Testis (tissue), 3 donors: ENCODE data around the gene CAD. TPM values are rescaled to one million over a fixed set of nuclear protein-coding genes. Genes with fewer than 3 reads are reported as not detected.
"Not testable (repeated sequence)": the region's sequence is repeated elsewhere in the genome, so short reads cannot be mapped to it uniquely, and the experiment has no call there.

Source experiments
- DNase-seq: peaks from one replicate; pipeline ENCODE4 v3.0.0-alpha.2; 2019
- H3K27ac ChIP-seq, 2 donors: fragments of 200-600 bp; sonication (generic); one replicate each; pipeline ENCODE4 v1.5.1; 2019
- H3K27me3 ChIP-seq: fragments of 200-600 bp; sonication (generic); one replicate; pipeline ENCODE4 v1.5.1; 2019
- H3K36me3 ChIP-seq: fragments of 200-600 bp; sonication (generic); one replicate; pipeline ENCODE4 v1.5.1; 2017; ENCODE audit warnings: low read depth; ENCODE audit errors: missing control alignments
- H3K4me1 ChIP-seq: fragments of 200-600 bp; sonication (generic); one replicate; pipeline ENCODE4 v1.5.1; 2019
- H3K4me3 ChIP-seq, 2 donors: fragments of 200-600 bp; sonication (generic); one replicate each; pipeline ENCODE4 v1.5.1; 2017 to 2019
- H3K9me3 ChIP-seq: fragments of 200-600 bp; sonication (generic); one replicate; pipeline ENCODE4 v1.5.1; 2017
- POLR2A ChIP-seq: fragments of 450-650 bp; IDR thresholded peaks from one replicate; pipeline ENCODE4 v1.6.1; 2017; ENCODE audit warnings: antibody characterized with exemption, mild to moderate bottlenecking, moderate library complexity
- WGBS, 2 donors: methylation state at CpG; one replicate each; pipeline ENCODE4 v1.1.5; 2018; 5-methylcytosine and 5-hydroxymethylcytosine counted together
- intact Hi-C: fragments of 100-400 bp; cut with DNase I; formaldehyde crosslinking; loops from one replicate; pipeline ENCODE4 v1.15.1; 2023; ENCODE audit warnings: low total_unique reads
- polyA plus RNA-seq: library from polyadenylated mRNA; stranded (reverse); fragments of 350-450 nt; fragmentation: Illumina TruSeq; extraction: RNeasy Lipid Tissue Mini Kit (QIAGEN cat#74804); gene quantifications from one replicate; pipeline ENCODE4 v1.2.3, GENCODE V29; 2014; ENCODE audit warnings: low read depth, low replicate concordance; ENCODE audit not compliant: insufficient read depth
- total RNA-seq, 2 donors: library from RNA; depleted of rRNA; stranded (reverse); fragments of >200 nt; gene quantifications; one replicate each; pipeline ENCODE4 v1.2.3, GENCODE V29; 2016
- TF ChIP-seq, protein P1 (sequence below), 3 experiments: fragments of 450-650 bp in 2 of 3; fragments of 200-600 bp in 1 of 3; sonication (generic) in 1 of 3; IDR thresholded peaks; one replicate each; pipeline ENCODE4 v1.5.1; 2016 to 2019; ENCODE audit warnings: antibody characterized with exemption in 3 of 3, mild to moderate bottlenecking in 2 of 3, moderate library complexity in 1 of 3

The CAD gene
- total and polyA plus RNA-seq, 3 donors from 2014 or later: 40.0 to 66.9 (median 62.5) TPM

DNA sequence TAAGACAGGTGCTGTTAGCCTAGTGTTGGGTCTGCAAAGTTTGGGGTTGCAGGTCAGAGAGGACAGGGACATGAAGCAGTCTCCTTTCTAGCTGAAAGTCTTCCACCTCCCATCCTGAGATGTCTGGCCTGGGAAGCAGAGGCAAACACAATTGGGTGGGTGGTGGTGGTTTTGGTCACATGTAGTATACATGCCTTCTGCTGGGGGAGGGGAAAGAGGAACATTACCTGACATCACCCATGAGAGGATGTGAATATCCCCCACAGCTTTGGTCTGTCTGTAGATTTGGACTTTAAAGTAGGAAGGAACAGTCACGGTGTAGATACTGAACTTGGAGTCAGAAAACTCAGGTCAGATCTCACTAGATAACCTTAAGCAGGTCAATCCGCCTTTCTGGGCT lies 53.5 kb downstream of the CAD start:
- intact Hi-C loops: no loop called here
- Histone ChIP-seq H3K9me3 (no peaks in the 10 kb centered on the region), H3K4me3 (no peak overlapping the region), H3K27me3 (no peaks in the 10 kb centered on the region), H3K4me1 (peaks cover 36% of the 10 kb centered on the region), H3K27ac (peak overlapping the region in 1 of 2 donors; percentile 80), H3K36me3 (no peaks in the 10 kb centered on the region)
- DNase-seq: no peak
- 66 to 91% methylated on average over 2 of the region's 2 CpGs for WGBS, 2 donors
- TF ChIP-seq, protein P1, sequence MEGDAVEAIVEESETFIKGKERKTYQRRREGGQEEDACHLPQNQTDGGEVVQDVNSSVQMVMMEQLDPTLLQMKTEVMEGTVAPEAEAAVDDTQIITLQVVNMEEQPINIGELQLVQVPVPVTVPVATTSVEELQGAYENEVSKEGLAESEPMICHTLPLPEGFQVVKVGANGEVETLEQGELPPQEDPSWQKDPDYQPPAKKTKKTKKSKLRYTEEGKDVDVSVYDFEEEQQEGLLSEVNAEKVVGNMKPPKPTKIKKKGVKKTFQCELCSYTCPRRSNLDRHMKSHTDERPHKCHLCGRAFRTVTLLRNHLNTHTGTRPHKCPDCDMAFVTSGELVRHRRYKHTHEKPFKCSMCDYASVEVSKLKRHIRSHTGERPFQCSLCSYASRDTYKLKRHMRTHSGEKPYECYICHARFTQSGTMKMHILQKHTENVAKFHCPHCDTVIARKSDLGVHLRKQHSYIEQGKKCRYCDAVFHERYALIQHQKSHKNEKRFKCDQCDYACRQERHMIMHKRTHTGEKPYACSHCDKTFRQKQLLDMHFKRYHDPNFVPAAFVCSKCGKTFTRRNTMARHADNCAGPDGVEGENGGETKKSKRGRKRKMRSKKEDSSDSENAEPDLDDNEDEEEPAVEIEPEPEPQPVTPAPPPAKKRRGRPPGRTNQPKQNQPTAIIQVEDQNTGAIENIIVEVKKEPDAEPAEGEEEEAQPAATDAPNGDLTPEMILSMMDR (IDR thresholded peaks at IDR 0.05): no peak
- TF ChIP-seq POLR2A: no peak

DNA sequence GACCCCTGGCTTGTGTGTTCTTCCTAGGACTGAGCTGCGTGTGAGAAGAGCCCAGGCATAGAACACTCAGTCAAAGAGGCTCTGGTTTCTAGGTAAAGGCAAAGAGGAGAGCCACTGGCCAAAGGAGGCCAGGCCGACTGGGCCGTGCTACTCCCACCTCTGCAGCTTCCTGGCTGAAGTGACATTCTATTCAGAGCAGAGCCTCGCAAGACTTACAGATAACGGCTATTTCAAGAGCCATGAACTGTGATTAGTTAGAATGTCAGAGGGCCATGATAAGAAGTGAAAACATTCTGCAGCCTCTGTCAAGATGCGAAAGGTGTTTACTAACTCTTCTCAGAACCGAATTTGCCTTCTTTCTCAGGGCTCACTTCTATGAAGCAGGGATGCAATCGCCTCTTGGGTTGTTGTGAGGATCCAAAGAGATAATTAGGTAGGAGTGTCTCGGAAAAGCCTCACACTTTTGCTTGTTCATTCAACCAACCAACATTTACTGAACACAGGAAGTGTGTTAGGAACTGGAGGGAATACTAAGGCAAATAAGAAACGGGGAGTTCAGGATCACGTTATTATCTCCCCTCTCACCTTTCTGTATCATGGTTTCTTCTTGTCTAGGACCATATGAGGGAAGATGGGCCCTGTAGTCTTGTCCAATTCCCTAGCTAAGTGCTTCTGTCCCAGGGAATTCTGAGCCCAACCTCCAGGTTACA lies 54.6 kb downstream of the CAD start:
- DNase-seq: peak; percentile 66
- peak overlapping the region; percentile 76 to 80 for H3K27ac ChIP-seq
- TF ChIP-seq, protein P1 (IDR thresholded peaks at IDR 0.05): no peak
- WGBS, 2 donors: 36 to 47% methylated on average over 11 of the region's 11 CpGs
- no peak overlapping the region for H3K4me3 ChIP-seq
- H3K36me3 ChIP-seq: no peaks in the 10 kb centered on the region
- no peaks in the 10 kb centered on the region for H3K9me3 ChIP-seq
- intact Hi-C loops: no loop called here
- H3K4me1 ChIP-seq: peaks cover 36% of the 10 kb centered on the region
- H3K27me3 ChIP-seq: no peaks in the 10 kb centered on the region

DNA sequence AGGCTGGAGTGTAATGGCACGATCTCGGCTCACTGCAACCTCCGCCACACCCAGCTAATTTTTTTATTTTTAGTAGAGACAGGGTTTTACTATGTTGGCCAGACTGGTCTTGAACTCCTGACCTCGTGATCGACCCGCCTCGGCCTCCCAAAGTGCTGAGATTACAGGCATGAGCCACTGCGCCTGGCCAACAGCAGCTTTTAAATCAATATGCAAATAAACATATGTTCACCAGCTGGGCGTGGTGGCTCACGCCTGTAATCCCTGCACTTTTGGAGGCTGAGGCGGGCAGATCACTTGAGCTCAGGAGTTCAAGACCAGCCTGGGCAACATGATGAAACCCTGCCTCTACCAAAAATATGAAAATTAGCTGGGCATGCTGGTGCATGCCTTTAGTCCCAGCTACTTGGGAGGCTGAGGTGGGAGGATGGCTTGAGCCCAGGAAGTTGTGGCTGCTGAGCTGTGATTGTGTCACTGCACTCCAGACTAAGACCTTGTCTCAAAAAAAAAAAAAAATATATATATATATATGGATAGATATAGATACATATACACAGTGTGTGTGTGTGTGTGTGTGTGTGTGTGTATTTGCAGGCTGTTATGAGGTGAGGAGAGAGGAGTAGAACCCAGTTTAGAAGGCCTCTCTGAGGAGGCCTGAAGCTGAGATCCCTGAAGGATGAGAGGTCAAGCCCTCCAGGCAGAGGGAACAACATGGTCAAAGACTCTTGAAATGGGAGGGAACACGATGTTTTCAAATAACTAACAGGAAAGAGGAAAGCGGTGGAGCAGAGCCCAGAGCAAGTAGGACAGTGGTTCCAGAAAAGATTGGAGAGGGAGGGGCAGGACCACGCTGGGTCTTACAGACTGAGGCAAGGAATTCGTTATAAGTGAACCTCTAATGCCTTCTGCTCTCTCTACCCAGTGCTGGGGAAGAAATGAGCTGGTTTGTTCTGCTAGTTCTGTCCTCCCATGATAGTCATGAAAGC lies 55.7 kb downstream of the CAD start:
- 55 to 63% methylated on average over 15 of the region's 15 CpGs for WGBS, 2 donors
- intact Hi-C loops, H3K4me3 ChIP-seq, H3K27me3 ChIP-seq, H3K9me3 ChIP-seq, H3K36me3 ChIP-seq: not testable (repeated sequence)
- Histone ChIP-seq H3K4me1 (peaks cover 36% of the 10 kb centered on the region), H3K27ac (peak overlapping the region; percentile 76 to 80)
- DNase-seq: peak; percentile 73

DNA sequence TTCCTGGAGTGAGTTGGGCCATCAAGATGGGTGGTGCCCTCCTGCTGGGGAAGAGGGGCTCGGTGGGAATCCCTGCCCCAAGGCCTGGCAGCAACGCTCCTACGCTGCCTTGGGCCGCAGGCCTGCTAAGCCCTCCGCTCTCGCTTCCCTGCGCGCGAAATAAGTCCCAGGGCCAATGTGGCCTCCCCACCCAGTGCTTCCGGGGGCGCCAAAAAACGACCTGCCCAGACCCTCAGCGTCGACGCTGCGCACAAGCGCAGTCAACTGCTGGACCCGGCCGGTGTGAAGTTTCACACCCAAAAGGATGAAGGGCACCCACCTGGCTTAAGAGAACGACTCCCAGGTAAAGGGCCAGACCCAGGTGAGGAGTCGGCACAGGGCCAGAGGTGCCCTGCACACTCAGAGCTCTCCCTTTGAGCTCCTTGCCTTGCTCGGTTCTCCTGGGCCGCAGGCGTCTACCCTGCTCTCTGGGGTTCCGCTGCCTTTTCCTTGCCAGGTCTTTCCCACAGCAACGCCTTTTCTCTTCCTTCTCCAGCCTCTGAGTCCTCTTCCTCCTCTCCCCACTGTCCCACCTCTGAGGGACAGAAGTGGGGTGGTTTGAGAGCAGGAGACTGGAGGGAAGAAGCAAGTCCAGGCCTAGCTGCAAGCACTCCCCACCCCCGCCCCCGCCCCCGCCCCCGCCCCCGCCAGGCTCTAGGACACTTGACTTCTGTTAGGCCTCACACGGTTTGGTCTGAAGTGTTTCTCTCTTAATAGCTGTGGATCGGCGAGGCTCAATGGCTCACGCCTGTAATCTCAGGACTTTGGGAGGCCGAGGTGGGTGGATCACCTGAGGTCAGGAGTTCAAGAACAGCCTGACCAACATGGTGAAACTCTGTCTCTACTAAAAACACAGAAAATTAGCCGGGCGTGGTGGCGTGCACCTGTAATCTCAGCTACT lies 58.3 kb downstream of the CAD start, which contains the start of gene DNAJC5G:
Gene DNAJC5G (plus strand): TSS at position 223 of the 940 bp plus-strand sequence. CDS start 1,296 bp downstream, outside the sequence.
- intact Hi-C loops: no loop called here
- no peaks in the 10 kb centered on the region for H3K27me3 ChIP-seq
- H3K36me3 ChIP-seq: no peaks in the 10 kb centered on the region
- no peak for TF ChIP-seq POLR2A
- TF ChIP-seq, protein P1 (IDR thresholded peaks at IDR 0.05): no peak
- WGBS, 2 donors: 58 to 81% methylated on average over 24 to 37 of the region's 39 CpGs
- H3K27ac ChIP-seq: peak within 1 kb of the TSS in 1 of 2 donors; percentile 80
- no peaks in the 10 kb centered on the region for H3K9me3 ChIP-seq
- H3K4me3 ChIP-seq: peak within 1 kb of the TSS in 1 of 2 donors; percentile 58
- DNase-seq: peak; percentile 73
- peaks cover 45% of the 10 kb centered on the region for H3K4me1 ChIP-seq
